Ovary (tissue), 9 donors: ENCODE data around the gene TRIM66. TPM values are rescaled to one million over a fixed set of nuclear protein-coding genes. Genes with fewer than 3 reads are reported as not detected.

ENCODE experiments used
- DNase-seq, 5 donors: peaks; one replicate each; pipeline ENCODE4 v3.0.0-alpha.2; 2019 to 2020
- H3K27ac ChIP-seq, 2 donors: fragments of 200-600 bp; one replicate each; pipeline versions ENCODE4 v1.5.1 to v1.8.0; 2019 to 2022
- H3K27me3 ChIP-seq: fragments of 200-600 bp; one replicate; pipeline ENCODE4 v1.8.0; 2022
- H3K36me3 ChIP-seq: fragments of 200-600 bp; sonication (generic); one replicate; pipeline ENCODE4 v1.5.1; 2019
- H3K4me1 ChIP-seq: one replicate; pipeline ENCODE4 v1.8.1; 2013; ENCODE audit warnings: mild to moderate bottlenecking, moderate library complexity; ENCODE audit not compliant: insufficient read depth
- H3K4me3 ChIP-seq: fragments of 200-600 bp; sonication (generic); one replicate; pipeline ENCODE4 v1.5.1; 2017
- H3K9me3 ChIP-seq, 2 donors: fragments of 200-600 bp in 1 of 2; sonication (generic) in 1 of 2; one replicate each; pipeline versions ENCODE4 v1.5.1 to v1.8.1; 2013 to 2019; ENCODE audit warnings: mild to moderate bottlenecking in 1 of 2, moderate library complexity in 1 of 2
- EP300 ChIP-seq: sonication (generic); formaldehyde crosslinking; IDR thresholded peaks from one replicate; pipeline ENCODE4 v1.6.1; 2017; ENCODE audit warnings: antibody characterized with exemption
- POLR2A ChIP-seq: fragments of 450-650 bp; IDR thresholded peaks from one replicate; pipeline ENCODE4 v1.6.1; 2017; ENCODE audit warnings: antibody characterized with exemption, mild to moderate bottlenecking, moderate library complexity
- WGBS, 3 donors: extraction: QIAGEN DNeasy Blood & Tissue Kit in 1 of 3; methylation state at CpG; one replicate each; pipeline versions ENCODE4 v1.1.5 to v1.1.7; 2013 to 2017; 5-methylcytosine and 5-hydroxymethylcytosine counted together
- intact Hi-C, 4 donors: fragments of 100-400 bp; cut with DNase I; formaldehyde crosslinking; loops; one replicate each; pipeline versions ENCODE4 v1.11.0 to v1.15.1; 2022 to 2023
- polyA plus RNA-seq, 2 donors: library from polyadenylated mRNA; stranded (reverse); fragments of 200-250 nt in 1 of 2; fragments of 350-450 nt in 1 of 2; fragmentation: Illumina TruSeq in 1 of 2; extraction: RNeasy Lipid Tissue Mini Kit (QIAGEN cat#74804) in 1 of 2; gene quantifications; one replicate each; pipeline ENCODE4 v1.2.3, GENCODE V29; 2013 to 2014
- total RNA-seq, 7 donors: library from RNA; depleted of rRNA in 2 of 7; stranded (reverse); fragments of >200 nt in 2 of 7; fragmentation: NEBNext Ultra II Directional in 3 of 7; extraction: Animal tissue kit (Norgen Biotek cat#: 25700) in 3 of 7; gene quantifications; one replicate each; pipeline versions ENCODE4 v1.1.0 to v1.2.4, GENCODE V29; 2016 to 2023
- TF ChIP-seq, protein P1 (sequence below), 3 donors: fragments of 450-650 bp in 2 of 3; fragments of 200-600 bp in 1 of 3; IDR thresholded peaks; one replicate each; pipeline versions ENCODE4 v1.5.1 to v1.8.0; 2016 to 2022; ENCODE audit warnings: antibody characterized with exemption in 3 of 3, mild to moderate bottlenecking in 1 of 3
- donor health status: DM: no; HTN: no; CAD: no; lungs with moderate emphysema.
- donor health status: DM: no; HTN: no; CAD: no.
- donor health status: Bipolar disorder and iron deficiency.
- donor health status: DM: yes; HTN: yes; CAD: no.
- donor health status: DM: no; HTN: no; CAD: no.
- donor health status: DM: yes; HTN: yes; CAD: no.

TRIM66 gene
- total and polyA plus RNA-seq, 9 donors, result 2.3 to 15.4 (median 4.9) TPM

DNA sequence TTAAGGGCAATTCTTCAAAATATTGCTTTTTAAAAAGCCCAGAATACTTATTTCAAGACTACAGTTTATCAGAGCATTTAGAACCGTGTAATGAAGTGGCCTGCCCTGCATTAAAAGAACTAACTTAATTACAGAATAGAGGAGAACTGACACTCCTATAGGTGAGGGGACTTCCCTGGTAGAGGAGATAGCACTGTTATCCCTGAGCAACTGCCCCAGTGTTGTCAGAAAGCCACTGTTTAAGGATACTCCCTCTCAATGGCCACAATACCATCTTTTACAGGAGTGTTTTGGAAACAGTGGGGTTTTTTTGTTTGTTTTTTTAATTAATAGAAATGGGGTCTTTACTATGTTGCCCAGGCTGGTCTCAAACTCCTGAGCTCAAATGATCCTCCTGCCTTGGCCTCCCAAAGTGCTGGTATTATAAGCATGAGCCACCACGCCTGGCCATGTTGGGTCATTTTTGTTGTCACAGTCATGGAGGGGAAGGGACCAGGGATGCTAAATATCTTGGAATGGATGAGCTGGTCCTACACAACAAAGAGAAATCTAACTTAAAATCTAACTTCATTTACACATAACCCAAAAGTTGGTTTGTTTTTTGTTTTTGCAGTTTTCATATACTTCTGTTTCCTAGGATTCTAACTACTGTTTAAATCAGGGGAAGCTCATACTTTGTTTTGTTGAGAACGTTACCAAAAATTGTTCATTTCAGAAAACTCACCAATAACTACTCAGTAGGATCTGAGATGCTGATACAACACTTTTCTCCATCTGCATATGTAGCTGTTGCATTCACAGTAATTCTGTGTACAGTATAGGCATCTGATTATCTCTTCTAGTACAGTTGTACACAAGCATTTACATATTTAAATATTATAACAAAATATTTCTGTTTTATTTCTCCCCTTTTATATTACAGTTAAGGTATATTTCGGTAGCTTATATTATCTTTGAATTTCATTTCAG lies 8.2 kb upstream of the TRIM66 start:
- no peaks in the 10 kb centered on the region for H3K27me3 ChIP-seq
- no peaks in the 10 kb centered on the region for H3K36me3 ChIP-seq
- H3K4me1 ChIP-seq, result peaks cover 3% of the 10 kb centered on the region
- intact Hi-C loops, result loop anchor here in 1 of 4 donors (10.0 kb wide), 1 partner anchor 274 kb away; the partner anchor contains the start of gene TMEM9B
- no peak overlapping the region for H3K4me3 ChIP-seq
- H3K9me3 ChIP-seq, result no peaks in the 10 kb centered on the region
- H3K27ac ChIP-seq, result no peak overlapping the region
- 80 to 85% (median 83%) methylated on average over 4 of the region's 4 CpGs for WGBS, 3 donors
- DNase-seq, result peak in 1 of 5 donors; percentile 6
- no peak for TF ChIP-seq EP300
- no peak for TF ChIP-seq POLR2A
- TF ChIP-seq, protein P1, sequence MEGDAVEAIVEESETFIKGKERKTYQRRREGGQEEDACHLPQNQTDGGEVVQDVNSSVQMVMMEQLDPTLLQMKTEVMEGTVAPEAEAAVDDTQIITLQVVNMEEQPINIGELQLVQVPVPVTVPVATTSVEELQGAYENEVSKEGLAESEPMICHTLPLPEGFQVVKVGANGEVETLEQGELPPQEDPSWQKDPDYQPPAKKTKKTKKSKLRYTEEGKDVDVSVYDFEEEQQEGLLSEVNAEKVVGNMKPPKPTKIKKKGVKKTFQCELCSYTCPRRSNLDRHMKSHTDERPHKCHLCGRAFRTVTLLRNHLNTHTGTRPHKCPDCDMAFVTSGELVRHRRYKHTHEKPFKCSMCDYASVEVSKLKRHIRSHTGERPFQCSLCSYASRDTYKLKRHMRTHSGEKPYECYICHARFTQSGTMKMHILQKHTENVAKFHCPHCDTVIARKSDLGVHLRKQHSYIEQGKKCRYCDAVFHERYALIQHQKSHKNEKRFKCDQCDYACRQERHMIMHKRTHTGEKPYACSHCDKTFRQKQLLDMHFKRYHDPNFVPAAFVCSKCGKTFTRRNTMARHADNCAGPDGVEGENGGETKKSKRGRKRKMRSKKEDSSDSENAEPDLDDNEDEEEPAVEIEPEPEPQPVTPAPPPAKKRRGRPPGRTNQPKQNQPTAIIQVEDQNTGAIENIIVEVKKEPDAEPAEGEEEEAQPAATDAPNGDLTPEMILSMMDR (IDR thresholded peaks at IDR 0.05), result no peak

- TF ChIP-seq, protein P1 (IDR thresholded peaks at IDR 0.05), result no peak
- no peak for TF ChIP-seq POLR2A
- no peak for TF ChIP-seq EP300
- H3K27ac ChIP-seq, result no peak overlapping the region
- H3K4me1 ChIP-seq, result peaks cover 3% of the 10 kb centered on the region
- no peak overlapping the region for H3K4me3 ChIP-seq
- no peaks in the 10 kb centered on the region for H3K9me3 ChIP-seq
- no peaks in the 10 kb centered on the region for H3K27me3 ChIP-seq
- no peaks in the 10 kb centered on the region for H3K36me3 ChIP-seq
- intact Hi-C loops, result loop anchor here in 2 of 4 donors (5.0 to 10.0 kb wide), 3 partner anchors 123 to 275 kb away; partner anchors contain the start of gene TMEM9B (in 1 of the 2)
- DNase-seq, result no peak
- 69 to 76% (median 76%) methylated on average over 8 of the region's 8 CpGs for WGBS, 3 donors
Observed at GRCh38 chr11:8689726-8690255, 7.3 kb upstream of the TRIM66 start.

GRCh38 chr11:8688414-8689362 lies 6.2 kb upstream of the TRIM66 start:
- peak overlapping the region; percentile 40 for H3K4me3 ChIP-seq
- 1 to 3% (median 1%) methylated on average over 49 to 56 of the region's 56 CpGs for WGBS, 3 donors
- peak; percentile 94 to 97 (median 94) for DNase-seq
- no peaks in the 10 kb centered on the region for H3K9me3 ChIP-seq
- H3K4me1 ChIP-seq, result peaks cover 7% of the 10 kb centered on the region
- H3K27ac ChIP-seq, result peak overlapping the region in 1 of 2 donors; percentile 20
- no peak for TF ChIP-seq POLR2A
- TF ChIP-seq, protein P1 (IDR thresholded peaks at IDR 0.05), result peak in 1 of 3 donors; percentile 27
- TF ChIP-seq EP300, result no peak
- intact Hi-C loops, result loop anchor here in 1 of 4 donors (5.0 kb wide), 2 partner anchors 124 to 269 kb away; a partner anchor contains a TSS
- H3K27me3 ChIP-seq, result no peaks in the 10 kb centered on the region
- no peaks in the 10 kb centered on the region for H3K36me3 ChIP-seq

- Histone ChIP-seq H3K36me3 (no peaks in the 10 kb centered on the region), H3K9me3 (no peaks in the 10 kb centered on the region), H3K4me1 (peaks cover 10% of the 10 kb centered on the region), H3K27ac (no peak overlapping the region), H3K27me3 (no peaks in the 10 kb centered on the region), H3K4me3 (no peak overlapping the region)
- WGBS, 3 donors, result 83 to 86% (median 86%) methylated on average over 7 of the region's 7 CpGs
- TF ChIP-seq POLR2A (no peak), EP300 (no peak)
- TF ChIP-seq, protein P1 (IDR thresholded peaks at IDR 0.05), result no peak
- intact Hi-C loops, result loop anchor here in 1 of 4 donors (5.0 kb wide), 2 partner anchors 126 to 271 kb away; a partner anchor contains a TSS
- no peak for DNase-seq
Observed at GRCh38 chr11:8686325-8686724, 3.9 kb upstream of the TRIM66 start.
